Measurements from ENCODE around the gene MAMDC4. TPM values are rescaled to one million over a fixed set of nuclear protein-coding genes. Genes with fewer than 3 reads are reported as not detected.

The MAMDC4 gene
- total and polyA plus RNA-seq, 2 of the 13 experiments (the other 11 are each of a cell fraction or from before 2014, with no cell fraction given): 6.0 to 6.8 TPM

- TF ChIP-seq FOXK1 (CRISPR knock-in tag; IDR thresholded peaks at IDR 0.05; ENCODE audit: borderline replicate concordance, low read depth): peak; percentile 82
- 0 out of 2 replicates have a peak, but pooled peaks have one; percentile 28 for TF ChIP-seq FOXA3 (CRISPR knock-in tag; IDR thresholded peaks at IDR 0.05)
- TF ChIP-seq ZNF207 (IDR thresholded peaks at IDR 0.05; ENCODE audit: borderline replicate concordance): no peak
- TF ChIP-seq ELF3 (CRISPR knock-in tag; IDR thresholded peaks at IDR 0.05): peak; percentile 67
- no peak; the same call in 1 of the 2 replicates for TF ChIP-seq ZNF607 (CRISPR knock-in tag; IDR thresholded peaks at IDR 0.05; ENCODE audit: borderline replicate concordance)
- TF ChIP-seq SIN3B (IDR thresholded peaks at IDR 0.05; ENCODE audit: low read length): no peak
- peak; percentile 60; the same call in 1 of the 2 replicates for TF ChIP-seq ZNF777 (CRISPR knock-in tag; IDR thresholded peaks at IDR 0.05)
- TF ChIP-seq U2AF2 (IDR thresholded peaks at IDR 0.05; ENCODE audit: low read depth, low read length): no peak
- TF ChIP-seq ZFX (CRISPR knock-in tag; IDR thresholded peaks at IDR 0.05; ENCODE audit: low read depth): 0 out of 2 replicates have a peak, but pooled peaks have one; percentile 5
- TF ChIP-seq IRF1 (CRISPR knock-in tag; IDR thresholded peaks at IDR 0.05; ENCODE audit: low read depth): no peak
- TF ChIP-seq RBM39 (IDR thresholded peaks at IDR 0.05; ENCODE audit: low read depth, low read length, poor library complexity, severe bottlenecking): peak; percentile 67
- peak; percentile 57; the same call in 1 of the 2 replicates for TF ChIP-seq ZNF788 (CRISPR knock-in tag; IDR thresholded peaks at IDR 0.05; ENCODE audit: borderline replicate concordance)
- TF ChIP-seq CEBPZ (IDR thresholded peaks at IDR 0.05; ENCODE audit: low read length): no peak
- no peak for TF ChIP-seq ZNF703 (CRISPR knock-in tag; IDR thresholded peaks at IDR 0.05; ENCODE audit: borderline replicate concordance)
- 0 out of 2 replicates have a peak, but pooled peaks have one; percentile 39 for TF ChIP-seq ZNF790 (CRISPR knock-in tag; IDR thresholded peaks at IDR 0.05; ENCODE audit: borderline replicate concordance)
- TF ChIP-seq FOSL2 (CRISPR knock-in tag; IDR thresholded peaks at IDR 0.05): peak; percentile 35
- no peak for TF ChIP-seq ZSCAN30 (CRISPR knock-in tag; IDR thresholded peaks at IDR 0.05)
- peak; percentile 48; the same call in 1 of the 2 replicates for TF ChIP-seq RXRA (CRISPR knock-in tag; IDR thresholded peaks at IDR 0.05)
- TF ChIP-seq GTF3A (CRISPR knock-in tag; conservative IDR thresholded peaks at IDR 0.05): 0 out of 2 replicates have a peak, but pooled peaks have one; percentile 40
- peak; percentile 51; the same call in 1 of the 2 replicates for TF ChIP-seq RFX5 (IDR thresholded peaks at IDR 0.05; ENCODE audit: low read depth, low read length)
- TF ChIP-seq ZNF562 (CRISPR knock-in tag; IDR thresholded peaks at IDR 0.05; ENCODE audit: borderline replicate concordance): no peak
- TF ChIP-seq ATF7 (IDR thresholded peaks at IDR 0.05): no peak
- TF ChIP-seq ATF7 (CRISPR knock-in tag; IDR thresholded peaks at IDR 0.05): peak; percentile 32; the same call in 1 of the 2 replicates
- TF ChIP-seq MED13 (CRISPR knock-in tag; IDR thresholded peaks at IDR 0.05): peak; percentile 58; the same call in 1 of the 2 replicates
- peak; percentile 63; the same call in 1 of the 2 replicates for TF ChIP-seq ZNF709 (CRISPR knock-in tag; IDR thresholded peaks at IDR 0.05)
- TF ChIP-seq ZNF740 (CRISPR knock-in tag; IDR thresholded peaks at IDR 0.05): no peak
- no peak for TF ChIP-seq SMARCC2 (IDR thresholded peaks at IDR 0.05)
Observed at GRCh38 chr9:136849038-136849959, 2.8 kb upstream of the MAMDC4 start, which contains the start of gene PHPT1 (continued).
